Activated CD4-positive, alpha-beta T cell treated with anti-CD3 and anti-CD28 coated beads, Interleukin-2, Interleukin-6, amounts not matched to agents 100 ng/mL and 50 ng/mL, durations not matched to agents 16 hours and 8 hours (primary cell): ENCODE results near the gene LEKR1.
"Not testable (repeated sequence)": the region's sequence is repeated elsewhere in the genome, so short reads cannot be mapped to it uniquely, and the experiment has no call there.

Source experiments
- DNase-seq: peaks from one replicate; pipeline ENCODE4 v3.0.0-alpha.2; 2020

The LEKR1 gene

GRCh38 chr3:156910022-156910421, 83.9 kb downstream of the LEKR1 start:
- no peak for DNase-seq

GRCh38 chr3:156910831-156911230, 84.7 kb downstream of the LEKR1 start:
- DNase-seq, result not testable (repeated sequence)

GRCh38 chr3:156914300-156914699, 88.1 kb downstream of the LEKR1 start:
- not testable (repeated sequence) for DNase-seq

GRCh38 chr3:156915372-156915771, 89.2 kb downstream of the LEKR1 start:
- DNase-seq, result no peak

GRCh38 chr3:156918746-156919145, 92.6 kb downstream of the LEKR1 start:
- DNase-seq, result no peak

- DNase-seq, result no peak
These were observed 93.7 kb downstream of the LEKR1 start for GRCh38 chr3:156919818-156920217.

GRCh38 chr3:156920399-156920798, 94.2 kb downstream of the LEKR1 start:
- DNase-seq, result no peak

- no peak for DNase-seq
These were observed 97.2 kb downstream of the LEKR1 start for GRCh38 chr3:156923349-156923748.

- no peak for DNase-seq
These were observed 112.6 kb downstream of the LEKR1 start for GRCh38 chr3:156938724-156939123.

- DNase-seq, result no peak
These were observed 113.2 kb downstream of the LEKR1 start for GRCh38 chr3:156939315-156939714.

- DNase-seq, result no peak
These were observed 115.2 kb downstream of the LEKR1 start for GRCh38 chr3:156941311-156941710.

GRCh38 chr3:156948402-156949210, 122.5 kb downstream of the LEKR1 start:
- no peak for DNase-seq

- DNase-seq, result no peak
These were observed 125.9 kb downstream of the LEKR1 start for GRCh38 chr3:156952011-156952410.

- no peak for DNase-seq
These were observed 131.6 kb downstream of the LEKR1 start for GRCh38 chr3:156957715-156958114.

- DNase-seq, result no peak
These were observed 136.9 kb downstream of the LEKR1 start for GRCh38 chr3:156963096-156963495.

GRCh38 chr3:156964577-156964976, 138.4 kb downstream of the LEKR1 start:
- no peak for DNase-seq

GRCh38 chr3:156966349-156966748, 140.2 kb downstream of the LEKR1 start:
- DNase-seq, result not testable (repeated sequence)

GRCh38 chr3:156973954-156974353, 147.8 kb downstream of the LEKR1 start:
- no peak for DNase-seq

- DNase-seq, result no peak
These were observed 148.8 kb downstream of the LEKR1 start for GRCh38 chr3:156974931-156975330.

GRCh38 chr3:156975721-156976120, 149.6 kb downstream of the LEKR1 start:
- no peak for DNase-seq

- no peak for DNase-seq
These were observed 150.8 kb downstream of the LEKR1 start for GRCh38 chr3:156976933-156977332.

- DNase-seq, result no peak
These were observed 152.4 kb downstream of the LEKR1 start for GRCh38 chr3:156978481-156978961.

GRCh38 chr3:156981005-156981404, 154.9 kb downstream of the LEKR1 start:
- no peak for DNase-seq

GRCh38 chr3:156983559-156983958, 157.4 kb downstream of the LEKR1 start:
- DNase-seq, result no peak

- DNase-seq, result no peak
These were observed 159.6 kb downstream of the LEKR1 start for GRCh38 chr3:156985711-156986110.
